NCI-H526 (cell line): ENCODE data around the gene FOXP2.
"Not testable (repeated sequence)": the region's sequence is repeated elsewhere in the genome, so short reads cannot be mapped to it uniquely, and the experiment has no call there.

Experiments
- DNase-seq, 2 experiments: peaks; one replicate each; lab custom pipeline; 2025; lab: John Stamatoyannopoulos, UW

Gene FOXP2

GRCh38 chr7:114588506-114588905 lies 173.9 kb downstream of the FOXP2 start:
- no peak for DNase-seq

DNA sequence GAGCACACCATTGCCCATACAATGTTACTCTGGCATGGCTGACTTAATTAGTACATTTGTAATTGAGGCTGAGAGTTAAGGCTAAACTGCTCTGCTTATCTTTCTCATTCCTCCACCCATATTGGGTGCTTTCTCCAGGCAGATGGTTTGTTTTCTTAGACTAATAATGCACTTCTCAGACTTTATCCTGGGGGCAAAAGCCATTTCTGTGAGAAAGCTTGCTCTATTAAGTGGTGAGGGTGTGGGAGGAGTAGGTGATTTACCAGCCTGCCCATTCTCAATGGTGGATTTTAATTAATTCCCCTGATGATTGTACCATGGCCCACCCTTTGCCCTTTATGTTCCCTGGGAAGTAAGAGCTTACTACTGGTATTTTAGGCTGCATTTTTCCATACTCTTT lies 174.8 kb downstream of the FOXP2 start:
- DNase-seq = no peak

GRCh38 chr7:114590298-114590697 lies 175.7 kb downstream of the FOXP2 start:
- DNase-seq = no peak

DNA sequence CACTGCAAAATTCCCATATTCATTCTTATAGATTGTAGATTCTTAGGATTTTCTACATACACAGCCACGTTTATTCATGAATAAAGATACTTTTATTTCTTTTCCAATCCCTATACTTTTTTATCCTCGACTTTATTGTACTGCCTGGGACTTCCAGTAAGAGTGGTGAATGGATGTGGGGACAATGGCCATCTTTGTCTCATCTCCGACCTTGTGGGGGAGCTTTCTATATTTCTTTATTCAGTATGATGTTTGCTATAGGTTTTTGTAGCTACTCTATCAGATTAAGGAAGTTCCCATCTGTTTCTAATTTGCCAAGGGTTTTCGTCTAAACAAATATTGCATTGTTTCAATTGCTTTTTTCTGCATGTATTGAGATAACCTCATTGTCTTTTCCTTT lies 184.3 kb downstream of the FOXP2 start:
- DNase-seq = no peak

GRCh38 chr7:114606100-114606499 lies 191.5 kb downstream of the FOXP2 start:
- no peak for DNase-seq

DNA sequence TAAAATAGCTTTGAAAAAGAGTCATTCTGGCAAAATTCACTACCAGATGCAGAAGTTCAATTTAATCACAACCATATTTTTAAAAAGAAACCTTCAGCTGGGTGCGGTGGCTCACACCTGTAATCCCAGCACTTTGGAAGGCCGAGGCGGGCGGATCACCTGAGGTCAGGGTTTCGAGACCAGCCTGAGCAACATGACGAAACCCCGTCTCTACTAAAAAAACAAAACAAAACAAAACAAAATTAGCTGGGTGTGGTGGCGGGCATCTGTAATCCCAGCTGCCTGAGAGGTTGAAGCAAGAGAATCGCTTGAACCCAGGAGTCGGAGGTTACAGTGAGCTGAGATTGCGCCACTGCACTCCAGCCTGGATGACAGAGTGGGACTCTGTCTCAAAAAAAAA lies 194.2 kb downstream of the FOXP2 start:
- not testable (repeated sequence) for DNase-seq

GRCh38 chr7:114620208-114620607 lies 205.6 kb downstream of the FOXP2 start:
- no peak for DNase-seq

GRCh38 chr7:114622221-114622620 lies 207.6 kb downstream of the FOXP2 start:
- DNase-seq = peak; percentile 45 to 51

- DNase-seq = no peak
Observed at GRCh38 chr7:114623146-114623545, 208.5 kb downstream of the FOXP2 start.

- no peak for DNase-seq
Observed at GRCh38 chr7:114627231-114627630, 212.6 kb downstream of the FOXP2 start.

DNA sequence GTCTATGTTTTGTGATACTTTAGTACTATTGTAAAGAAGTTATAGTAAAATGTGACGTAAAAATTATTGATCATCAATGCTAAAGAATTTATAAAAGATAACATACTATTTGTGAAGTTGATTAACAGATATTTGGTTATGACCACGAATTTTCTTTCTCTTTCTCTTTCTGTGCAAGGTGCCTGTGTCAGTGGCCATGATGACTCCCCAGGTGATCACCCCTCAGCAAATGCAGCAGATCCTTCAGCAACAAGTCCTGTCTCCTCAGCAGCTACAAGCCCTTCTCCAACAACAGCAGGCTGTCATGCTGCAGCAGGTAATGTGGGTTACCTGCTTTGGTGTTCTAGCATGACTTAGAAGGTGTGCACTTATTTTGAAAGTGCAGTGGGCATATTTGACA lies 213.7 kb downstream of the FOXP2 start:
- DNase-seq = no peak

DNA sequence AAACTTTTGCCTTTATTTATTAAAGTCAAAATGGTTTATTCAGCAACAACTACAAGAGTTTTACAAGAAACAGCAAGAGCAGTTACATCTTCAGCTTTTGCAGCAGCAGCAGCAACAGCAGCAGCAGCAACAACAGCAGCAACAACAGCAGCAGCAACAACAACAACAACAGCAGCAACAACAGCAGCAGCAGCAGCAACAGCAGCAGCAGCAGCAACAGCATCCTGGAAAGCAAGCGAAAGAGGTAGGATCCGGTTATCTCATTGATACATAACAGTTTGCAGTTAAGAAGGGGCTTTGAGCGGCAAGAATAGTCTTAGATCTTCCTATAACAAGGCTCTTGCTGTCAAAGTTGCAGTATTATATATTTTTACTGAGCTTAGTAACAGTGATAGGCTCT lies 215.1 kb downstream of the FOXP2 start:
- DNase-seq = no peak

- DNase-seq = peak in 1 of 2 experiments; percentile 60
Observed at GRCh38 chr7:114630201-114630990, 215.8 kb downstream of the FOXP2 start.

GRCh38 chr7:114631249-114631822 lies 216.7 kb downstream of the FOXP2 start:
- no peak for DNase-seq

DNA sequence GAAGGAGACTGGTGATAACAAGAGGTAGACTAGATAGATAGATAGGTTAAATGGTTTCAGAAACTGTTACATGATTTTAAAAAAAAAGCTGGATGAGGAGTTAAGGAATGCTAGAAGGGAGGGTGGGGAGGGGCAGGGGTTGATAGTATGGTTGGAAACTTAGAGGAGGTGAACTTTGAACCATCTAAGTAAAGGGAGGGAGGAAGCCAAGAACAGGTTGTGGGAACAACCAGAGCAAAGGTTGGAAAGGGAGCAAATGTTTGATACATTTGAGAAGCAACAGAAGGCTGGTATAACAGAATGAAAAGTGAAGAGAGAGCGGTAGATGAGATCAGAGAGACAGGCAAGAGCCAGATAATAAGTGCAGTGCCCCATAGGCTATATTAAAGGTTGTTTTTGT lies 224.8 kb downstream of the FOXP2 start:
- no peak for DNase-seq

DNA sequence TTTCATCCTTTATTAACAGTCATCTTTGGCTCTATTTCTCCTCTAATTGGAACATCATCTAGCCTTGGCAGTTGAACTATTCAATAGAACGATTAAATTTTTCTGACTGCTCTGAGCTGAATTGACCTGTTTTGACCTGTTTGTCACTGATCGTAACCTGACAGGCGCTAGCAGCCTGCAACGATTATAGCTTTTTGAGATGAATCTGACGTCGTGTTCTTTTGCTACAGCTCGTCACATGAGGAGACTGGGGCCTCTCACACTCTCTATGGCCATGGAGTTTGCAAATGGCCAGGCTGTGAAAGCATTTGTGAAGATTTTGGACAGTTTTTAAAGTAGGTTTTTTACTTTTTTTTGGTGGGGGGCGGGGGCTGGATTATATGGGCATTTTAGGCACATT lies 229.8 kb downstream of the FOXP2 start:
- DNase-seq = no peak

GRCh38 chr7:114645451-114645850 lies 230.8 kb downstream of the FOXP2 start:
- DNase-seq = no peak

- no peak for DNase-seq
Observed at GRCh38 chr7:114647518-114647917, 232.9 kb downstream of the FOXP2 start.

GRCh38 chr7:114648117-114648516 lies 233.5 kb downstream of the FOXP2 start:
- DNase-seq = no peak

DNA sequence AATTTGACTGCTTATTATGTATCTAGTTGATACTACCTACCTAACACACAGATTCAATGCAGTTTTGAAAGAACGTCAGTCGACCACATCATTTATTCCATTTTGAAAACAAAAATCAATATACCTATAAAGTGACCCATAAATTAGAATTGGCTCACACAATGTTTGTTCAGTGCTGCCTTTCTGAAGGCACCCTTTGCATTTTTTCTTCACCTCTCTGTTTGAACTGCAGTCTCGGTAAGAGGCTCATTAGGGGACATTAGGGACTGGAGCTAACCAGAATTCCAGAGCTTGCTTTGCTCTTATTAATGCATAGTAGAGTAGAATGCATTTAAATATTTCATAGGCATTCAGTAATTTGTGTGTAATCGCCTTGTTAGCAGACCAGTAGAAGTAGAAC lies 234.1 kb downstream of the FOXP2 start:
- DNase-seq = no peak

DNA sequence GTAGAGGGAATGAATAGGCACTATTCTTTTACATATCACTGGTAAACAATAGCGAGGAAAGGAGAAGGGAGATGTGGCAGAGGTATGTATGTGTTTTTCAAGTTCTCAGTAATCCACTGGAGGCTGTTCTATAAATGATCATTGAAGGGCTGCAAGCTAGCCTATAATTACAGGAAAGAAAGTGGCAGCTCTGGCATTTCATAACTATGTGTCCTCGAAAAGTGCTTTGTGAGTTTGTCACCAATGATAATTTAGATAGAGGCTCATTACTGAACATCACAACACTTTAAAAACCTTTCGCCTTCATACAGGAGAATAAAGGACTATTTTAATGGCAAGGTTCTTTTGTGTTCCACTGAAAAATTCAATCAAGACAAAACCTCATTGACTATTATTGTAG lies 235.1 kb downstream of the FOXP2 start:
- DNase-seq = no peak

GRCh38 chr7:114650491-114650890 lies 235.9 kb downstream of the FOXP2 start:
- DNase-seq = no peak

DNA sequence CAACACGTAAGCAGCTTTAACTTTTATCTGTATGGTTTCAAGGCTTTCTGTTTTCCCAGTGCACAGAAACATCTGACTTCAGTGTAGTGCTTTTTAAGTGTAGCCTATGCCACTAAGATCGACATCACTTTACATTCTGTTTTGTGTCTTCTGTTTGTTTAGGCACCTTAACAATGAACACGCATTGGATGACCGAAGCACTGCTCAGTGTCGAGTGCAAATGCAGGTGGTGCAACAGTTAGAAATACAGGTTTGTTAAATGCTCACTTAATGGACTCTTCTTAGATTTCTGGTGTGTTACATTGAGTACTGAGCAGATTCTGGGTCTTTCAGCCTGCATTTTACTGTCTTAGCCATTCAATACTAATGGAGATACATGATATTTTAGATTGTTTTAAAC lies 237.4 kb downstream of the FOXP2 start:
- DNase-seq = no peak
